ENCODE results near the gene SRC. TPM values are rescaled to one million over a fixed set of nuclear protein-coding genes. Genes with fewer than 3 reads are reported as not detected.

Gene SRC
- total and polyA plus RNA-seq, 2 donors (not counting 3 experiments of a cell fraction or from before 2014, with no cell fraction given): 22.6 to 29.4 TPM

DNA sequence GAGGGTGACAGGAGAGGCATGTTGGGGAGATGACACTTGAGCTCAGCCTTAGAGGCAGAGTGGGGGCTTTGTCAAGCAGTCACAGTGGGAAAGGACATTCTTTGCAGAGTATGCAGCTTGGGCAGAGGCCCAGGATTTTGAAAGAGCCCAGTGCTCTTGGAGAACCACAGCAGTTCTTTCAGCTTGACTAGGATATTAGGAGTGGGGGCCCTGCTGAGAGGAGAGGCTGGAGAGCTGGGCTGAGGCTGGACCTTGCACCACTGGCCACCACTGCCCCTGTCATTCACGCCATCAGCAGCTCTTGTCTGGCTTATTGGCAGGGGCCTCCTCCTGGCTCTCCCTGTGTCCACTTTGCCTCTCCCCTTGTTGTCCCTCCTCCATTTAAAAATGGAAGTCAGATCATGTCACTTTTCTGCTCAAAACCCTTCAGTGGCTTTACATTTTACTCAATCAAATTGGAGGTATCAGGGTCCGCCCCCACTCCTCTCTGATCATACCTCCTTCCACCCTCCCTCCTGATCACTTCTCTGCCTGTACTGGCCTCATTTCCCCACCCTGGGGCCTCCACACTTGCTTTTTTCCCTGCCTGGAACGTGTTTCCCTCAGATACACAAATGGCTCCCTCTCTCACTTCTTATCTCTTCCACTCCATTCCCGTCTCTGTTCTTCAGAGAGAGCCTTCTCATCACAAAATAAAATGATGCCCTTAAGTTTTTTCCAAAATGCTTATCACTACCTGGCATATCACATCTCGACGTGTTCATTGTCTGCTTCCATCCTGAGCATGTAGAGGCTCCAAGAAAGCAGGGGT, 46.0 kb upstream of the SRC start:
- intact Hi-C loops (cut with micrococcal nuclease): loop anchor here (5.0 kb wide), 1 partner anchor 47 kb away; the partner anchor contains the start of gene SRC
- Histone ChIP-seq H2AFZ (ENCODE audit: low read depth, low read length) (no peak overlapping the region), H3K4me3 (replicated peaks in 1 of 3; ENCODE audit: insufficient read depth in 1 of 3, low read depth in 1 of 3, low read length in 3 of 3) (no peak overlapping the region), H3K27ac (ENCODE audit: insufficient read depth, low read depth, low read length) (no peak overlapping the region), H3K4me2 (ENCODE audit: insufficient read depth, low read length) (no peak overlapping the region), H3K27me3 (ENCODE audit: control insufficient read depth in 2 of 2, insufficient read depth in 2 of 2, low read length in 2 of 2) (no peaks in the 10 kb centered on the region), H3K9me3 (replicated peaks; ENCODE audit: control insufficient read depth, insufficient read depth, low read length) (no peaks in the 10 kb centered on the region), H3K4me1 (ENCODE audit: control insufficient read depth, extremely low read depth, insufficient read depth, low read length) (peaks cover 30% of the 10 kb centered on the region), H3K79me2 (ENCODE audit: control insufficient read depth, insufficient read depth, low read length) (peaks cover 40% of the 10 kb centered on the region), H3K36me3 (ENCODE audit: control insufficient read depth in 2 of 2, extremely low read depth in 1 of 2, insufficient read depth in 2 of 2, low read length in 2 of 2) (peaks cover 3 to 12% of the 10 kb centered on the region in 2 experiments), H3K9ac (replicated peaks; ENCODE audit: extremely low read depth, insufficient read depth, low read length) (no peak overlapping the region), H4K20me1 (replicated peaks; ENCODE audit: control insufficient read depth, extremely low read depth, insufficient read depth, low read length) (peaks cover 2% of the 10 kb centered on the region), H3K9me1 (replicated peaks; ENCODE audit: control insufficient read depth, extremely low read depth, insufficient read depth, low read length) (no peaks in the 10 kb centered on the region)
- POLR2A ChIA-PET: no interaction called here
- no TSS peak for BruUV-seq (replicated peaks)
- dilution Hi-C loops (cut with MboI; ENCODE audit: extremely low pct_ligation_motif_present, low sequenced_read_pairs): no loop called here
- DNase-seq (ENCODE audit: low read depth, low spot score) (no peak), FAIRE-seq (no peak)
- TF ChIP-seq, protein P1, sequence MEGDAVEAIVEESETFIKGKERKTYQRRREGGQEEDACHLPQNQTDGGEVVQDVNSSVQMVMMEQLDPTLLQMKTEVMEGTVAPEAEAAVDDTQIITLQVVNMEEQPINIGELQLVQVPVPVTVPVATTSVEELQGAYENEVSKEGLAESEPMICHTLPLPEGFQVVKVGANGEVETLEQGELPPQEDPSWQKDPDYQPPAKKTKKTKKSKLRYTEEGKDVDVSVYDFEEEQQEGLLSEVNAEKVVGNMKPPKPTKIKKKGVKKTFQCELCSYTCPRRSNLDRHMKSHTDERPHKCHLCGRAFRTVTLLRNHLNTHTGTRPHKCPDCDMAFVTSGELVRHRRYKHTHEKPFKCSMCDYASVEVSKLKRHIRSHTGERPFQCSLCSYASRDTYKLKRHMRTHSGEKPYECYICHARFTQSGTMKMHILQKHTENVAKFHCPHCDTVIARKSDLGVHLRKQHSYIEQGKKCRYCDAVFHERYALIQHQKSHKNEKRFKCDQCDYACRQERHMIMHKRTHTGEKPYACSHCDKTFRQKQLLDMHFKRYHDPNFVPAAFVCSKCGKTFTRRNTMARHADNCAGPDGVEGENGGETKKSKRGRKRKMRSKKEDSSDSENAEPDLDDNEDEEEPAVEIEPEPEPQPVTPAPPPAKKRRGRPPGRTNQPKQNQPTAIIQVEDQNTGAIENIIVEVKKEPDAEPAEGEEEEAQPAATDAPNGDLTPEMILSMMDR (IDR thresholded peaks at IDR 0.05; ENCODE audit: extremely low read depth in 1 of 2, insufficient read depth in 1 of 2, low read depth in 1 of 2, low read length in 2 of 2): no peak
- TF ChIP-seq POLR2AphosphoS5 (IDR thresholded peaks at IDR 0.05; ENCODE audit: insufficient read depth, low read depth, low read length) (no peak), EZH2 (IDR thresholded peaks at IDR 0.05; ENCODE audit: borderline replicate concordance, low read depth, low read length, severe bottlenecking) (no peak), MYC (IDR thresholded peaks at IDR 0.05; ENCODE audit: low read depth, low read length) (no peak), POLR2A (IDR thresholded peaks at IDR 0.05; ENCODE audit: low read depth, low read length) (no peak), FOS (IDR thresholded peaks at IDR 0.05; ENCODE audit: borderline replicate concordance, insufficient read depth, low read length) (no peak)
- CTCF ChIA-PET: interaction anchor here (1.2 kb wide), 1 partner anchor 23 kb away, joined by 4 read pairs; no protein-coding TSS in a partner anchor

Data from endothelial cell of umbilical vein (primary cell).